ENCODE results near the gene TPPP2.

TPPP2 gene

DNA sequence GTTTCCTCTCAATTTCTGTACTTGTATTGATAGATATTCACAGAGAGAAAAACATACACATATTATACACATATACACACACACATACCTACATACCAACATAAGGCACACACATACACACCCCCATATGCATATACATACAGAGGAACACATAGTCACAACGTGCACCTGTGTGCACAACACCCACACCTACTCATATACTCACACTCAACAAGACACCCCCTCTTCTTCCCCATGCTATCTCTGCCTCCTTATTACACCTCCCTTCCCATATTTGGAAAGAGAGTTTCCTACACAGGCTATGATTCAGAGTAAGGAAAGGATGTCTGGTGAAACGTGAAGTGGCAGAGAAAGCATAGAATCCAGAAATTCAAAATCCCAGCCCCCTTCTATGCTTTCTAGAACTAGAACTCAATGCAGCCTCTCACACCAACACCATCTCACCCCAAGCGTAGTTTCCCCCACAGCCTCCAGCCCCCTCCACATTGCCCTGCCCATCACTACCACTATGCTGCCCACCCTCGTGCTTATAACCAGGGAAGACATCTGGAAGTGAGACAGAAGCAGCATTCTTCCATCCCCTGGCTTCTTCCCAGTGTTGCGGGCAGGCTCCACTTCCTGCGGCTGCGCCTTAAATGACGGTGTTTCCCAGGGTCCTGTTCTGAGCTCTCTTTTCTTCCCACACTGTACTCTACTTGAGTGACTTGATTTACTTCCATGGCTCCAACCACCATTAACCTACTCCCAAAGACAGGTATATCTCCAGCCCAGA, 30.0 kb downstream of the TPPP2 start:
- no peak for DNase-seq

DNA sequence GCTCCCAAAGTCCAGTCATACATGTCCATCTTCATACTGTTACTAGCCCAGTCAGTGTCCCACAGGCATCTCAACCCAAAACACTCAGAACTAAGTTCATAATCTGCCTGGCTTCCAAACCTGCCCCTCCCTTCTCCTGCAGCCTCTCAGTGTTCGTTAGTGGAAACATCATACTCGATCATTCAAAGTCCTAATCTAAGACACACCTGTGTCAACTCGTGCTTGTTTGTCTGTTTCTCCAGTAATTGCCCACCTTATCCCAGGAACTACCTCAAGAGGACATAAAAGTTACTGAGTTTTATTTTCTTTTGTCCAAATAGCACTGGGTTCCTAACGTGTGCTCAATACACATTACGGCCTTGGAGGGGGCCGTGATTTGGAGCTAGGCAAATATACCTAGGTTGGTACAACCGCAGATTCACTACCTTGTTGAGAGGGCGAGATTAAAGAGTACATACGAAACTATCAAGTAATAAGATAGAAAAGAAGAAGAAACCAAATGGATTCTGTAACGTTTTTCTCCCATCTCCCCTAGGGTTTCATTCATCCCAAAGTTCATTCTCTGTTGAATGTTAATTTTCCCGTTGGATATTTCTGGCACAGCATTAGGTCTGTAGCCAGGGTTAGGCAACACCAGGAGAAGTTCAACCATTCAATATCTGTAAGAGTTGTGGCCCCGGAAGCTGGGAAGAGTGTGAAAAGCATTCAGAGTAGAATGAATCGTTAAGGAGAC, 30.8 kb downstream of the TPPP2 start:
- DNase-seq, result no peak

DNA sequence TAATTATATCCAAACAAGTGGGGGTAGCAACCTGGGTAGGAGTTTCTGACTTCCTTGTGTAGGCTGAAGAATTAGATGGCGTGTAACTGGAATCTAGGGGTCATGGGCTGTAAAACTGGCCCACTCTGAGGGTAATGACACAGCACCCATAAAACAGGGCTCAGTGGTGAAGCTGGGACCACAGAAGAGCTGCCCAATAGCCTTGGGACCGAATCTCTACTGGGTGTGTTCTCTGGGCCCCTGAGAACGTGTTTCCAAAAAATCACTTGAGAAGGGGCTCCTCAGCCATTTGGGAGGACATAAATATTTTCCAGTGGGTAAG, 31.3 kb downstream of the TPPP2 start:
- no peak for DNase-seq

DNA sequence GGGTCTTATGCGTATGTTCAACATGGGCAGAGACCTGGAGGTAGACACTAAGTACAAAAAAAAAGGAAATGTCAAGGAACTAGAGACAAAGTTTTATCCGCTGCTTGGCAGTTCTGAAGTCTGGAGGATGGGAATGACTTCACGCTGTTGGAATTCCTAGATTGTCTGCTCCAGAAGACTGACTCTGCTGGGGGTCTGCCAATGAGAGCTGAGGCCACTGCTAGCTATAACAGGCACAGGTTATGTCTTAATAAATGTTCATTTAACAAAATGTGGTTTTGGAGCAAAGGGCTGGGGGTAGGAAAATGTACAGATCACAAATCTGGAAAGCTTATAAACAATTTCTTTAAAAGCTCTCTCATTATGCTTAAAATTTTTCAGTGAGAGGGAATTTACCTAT, 33.5 kb downstream of the TPPP2 start:
- DNase-seq, result no peak

DNA sequence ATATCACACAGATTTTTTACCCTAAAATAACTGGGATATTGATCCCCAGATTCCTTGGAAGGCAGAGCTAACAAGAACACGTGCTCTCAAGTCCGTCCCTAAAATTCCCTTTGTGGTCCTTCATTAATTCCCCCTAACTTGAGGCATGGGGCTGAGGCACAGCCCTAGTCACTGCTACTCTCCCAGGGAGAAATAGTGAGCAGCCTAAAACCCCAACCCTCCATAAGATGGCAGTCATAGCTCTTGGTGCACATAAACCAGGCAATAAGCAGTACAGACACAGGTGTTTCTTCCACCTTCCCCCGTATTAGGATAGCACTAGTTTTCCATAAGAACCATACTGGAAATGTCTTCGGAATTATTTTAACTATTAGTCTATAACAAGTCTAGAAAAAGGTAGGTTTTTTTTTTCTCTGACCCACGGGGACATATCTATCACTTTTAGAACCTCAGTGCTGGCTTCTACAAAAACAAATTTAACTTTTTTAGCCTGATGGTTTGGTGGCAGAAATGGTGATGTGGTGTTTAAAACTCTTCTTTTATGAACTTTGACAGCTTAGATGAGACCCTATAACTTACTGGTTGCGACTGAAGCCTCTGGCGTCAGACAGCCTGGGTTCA, 37.0 kb downstream of the TPPP2 start:
- DNase-seq, result peak; percentile 52 to 59

DNA sequence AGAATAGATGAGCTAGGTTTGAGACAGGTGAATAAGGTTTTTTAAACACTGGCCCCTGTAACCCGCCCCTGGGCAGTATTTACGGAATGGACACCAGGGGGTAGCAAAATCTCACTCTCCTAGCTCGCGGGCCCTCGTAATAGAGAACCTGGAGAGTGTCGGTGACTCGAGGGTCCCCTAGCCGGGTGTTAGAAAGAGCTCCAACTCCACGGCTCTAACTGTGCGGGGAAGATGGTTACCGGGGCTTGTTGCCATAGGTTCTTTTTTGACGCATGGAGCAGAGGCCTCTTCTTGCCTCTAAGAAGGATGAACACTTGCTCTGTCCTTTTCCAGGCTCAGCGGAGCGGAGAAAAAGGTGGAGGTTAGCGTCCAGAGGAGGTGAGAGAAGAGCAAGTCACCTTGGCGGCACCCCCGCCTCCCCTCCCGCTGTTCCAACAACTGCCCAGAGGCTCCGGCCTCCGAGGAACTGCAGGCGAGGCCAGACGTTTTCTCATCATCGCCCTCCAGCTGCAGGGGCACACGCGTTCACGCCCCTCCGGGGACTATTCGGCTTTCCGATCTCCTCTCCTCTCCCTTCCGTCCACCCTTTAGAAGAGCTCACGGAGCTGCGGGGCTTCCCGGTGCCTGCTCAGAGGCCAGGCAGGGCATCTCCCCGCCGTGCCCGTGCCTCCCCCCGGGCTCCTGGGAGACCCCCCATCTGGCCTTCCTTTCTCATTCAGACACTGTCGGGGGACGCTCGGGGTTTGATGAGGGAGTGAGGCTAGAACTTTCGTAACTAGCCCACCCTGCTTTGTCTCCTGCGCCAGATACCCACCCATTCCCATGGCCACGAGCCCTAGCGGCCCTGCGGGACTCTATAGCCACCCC, 38.7 kb downstream of the TPPP2 start:
- DNase-seq, result peak; percentile 82 to 92

DNA sequence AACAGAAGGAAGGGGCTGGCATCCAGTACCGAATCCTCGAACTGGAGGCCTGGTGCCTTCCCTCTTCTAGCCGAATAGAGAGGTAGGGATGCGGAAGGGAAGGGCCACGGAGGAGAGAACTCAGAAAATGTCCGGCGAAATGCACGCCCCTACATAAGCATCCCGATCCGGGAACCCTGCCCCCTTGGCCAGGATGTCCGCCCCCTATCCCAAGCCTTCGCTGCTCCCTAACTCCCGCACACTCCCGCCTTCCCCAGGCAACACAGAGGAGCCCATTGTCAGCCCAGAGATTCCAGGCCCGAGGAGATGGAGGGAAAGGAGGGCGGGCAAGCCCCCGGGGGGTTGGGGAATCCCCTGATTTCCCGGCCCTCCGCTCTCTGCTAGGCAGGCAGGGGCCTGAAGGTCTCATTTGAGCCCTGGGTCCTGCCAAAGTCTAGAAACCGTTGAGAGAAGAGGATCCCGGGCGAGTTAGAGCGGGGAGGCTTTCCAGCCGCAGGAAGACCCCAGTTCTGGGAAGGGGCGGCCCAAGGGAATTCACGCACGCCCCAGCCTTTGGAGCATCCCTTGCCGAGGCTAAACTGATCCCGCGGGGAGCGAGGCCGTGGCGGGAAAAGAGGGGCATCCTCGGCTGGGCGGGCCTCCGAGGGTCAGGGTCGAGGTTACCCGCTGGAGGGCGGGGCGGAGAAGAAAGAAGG, 39.5 kb downstream of the TPPP2 start:
- peak in 1 of 2 experiments; percentile 66 for DNase-seq

DNA sequence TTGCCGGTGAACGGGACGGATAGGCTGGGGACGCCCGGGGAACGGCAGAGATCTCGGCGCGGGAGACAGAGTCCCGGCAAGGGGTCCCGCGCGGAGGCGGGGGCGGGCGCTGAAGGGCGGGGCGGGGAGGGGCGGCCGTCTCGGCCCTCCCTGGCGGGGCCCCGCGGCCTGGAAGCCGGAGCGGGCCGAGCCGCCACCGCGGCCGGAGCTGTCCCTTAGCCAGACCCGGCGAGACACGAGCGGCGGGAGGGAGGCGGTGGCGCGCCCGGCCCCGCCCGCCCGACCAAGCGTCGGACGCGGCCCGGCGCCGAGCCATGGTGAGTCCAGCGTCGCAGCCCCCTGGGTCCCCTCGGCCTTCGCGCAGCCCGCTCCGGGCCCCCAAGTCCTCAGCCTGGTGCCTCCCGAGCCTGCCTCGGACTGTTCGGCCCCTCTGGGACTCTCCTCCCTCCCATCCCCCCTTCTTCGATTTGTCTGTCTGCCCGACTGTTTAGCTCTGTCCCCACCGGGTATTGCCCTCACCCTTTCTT, 40.1 kb downstream of the TPPP2 start, which contains the start of gene ARHGEF40:
Gene ARHGEF40 (plus strand): TSS at position 222 of the 527 bp plus-strand sequence. CDS start 93 bp downstream, at position 315.
- DNase-seq, result peak; percentile 35 to 66

DNA sequence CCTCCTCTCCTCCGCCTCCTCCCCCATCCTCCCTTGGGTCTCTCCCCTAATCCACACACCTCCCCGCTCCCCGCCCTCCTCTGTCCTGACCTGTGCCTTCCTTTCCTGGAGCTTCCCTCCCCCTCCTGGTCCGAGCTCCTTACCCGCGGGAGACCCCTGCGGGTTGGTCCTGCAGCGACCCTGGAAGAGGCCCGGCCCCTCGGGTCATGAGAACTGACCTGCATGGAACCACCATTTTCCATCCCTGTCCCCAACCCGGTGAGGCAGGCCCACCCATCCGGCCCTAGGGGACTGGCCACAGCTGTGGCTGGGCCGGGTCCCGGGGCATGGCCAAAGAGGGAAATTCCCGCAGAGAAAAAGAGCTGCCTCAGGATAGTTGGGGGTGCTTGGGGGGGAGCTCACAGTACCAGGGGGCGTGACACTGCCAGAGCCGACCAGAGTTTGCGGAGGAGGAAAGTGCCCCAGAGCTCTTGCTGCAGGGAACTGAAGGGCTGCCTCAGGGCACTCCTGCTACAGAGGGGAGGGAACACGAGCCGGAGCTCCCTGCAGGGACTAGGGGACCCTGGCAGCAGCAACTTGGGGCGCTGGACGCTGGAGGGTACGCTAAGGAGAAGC, 40.7 kb downstream of the TPPP2 start:
- peak in 1 of 2 experiments; percentile 59 for DNase-seq

DNA sequence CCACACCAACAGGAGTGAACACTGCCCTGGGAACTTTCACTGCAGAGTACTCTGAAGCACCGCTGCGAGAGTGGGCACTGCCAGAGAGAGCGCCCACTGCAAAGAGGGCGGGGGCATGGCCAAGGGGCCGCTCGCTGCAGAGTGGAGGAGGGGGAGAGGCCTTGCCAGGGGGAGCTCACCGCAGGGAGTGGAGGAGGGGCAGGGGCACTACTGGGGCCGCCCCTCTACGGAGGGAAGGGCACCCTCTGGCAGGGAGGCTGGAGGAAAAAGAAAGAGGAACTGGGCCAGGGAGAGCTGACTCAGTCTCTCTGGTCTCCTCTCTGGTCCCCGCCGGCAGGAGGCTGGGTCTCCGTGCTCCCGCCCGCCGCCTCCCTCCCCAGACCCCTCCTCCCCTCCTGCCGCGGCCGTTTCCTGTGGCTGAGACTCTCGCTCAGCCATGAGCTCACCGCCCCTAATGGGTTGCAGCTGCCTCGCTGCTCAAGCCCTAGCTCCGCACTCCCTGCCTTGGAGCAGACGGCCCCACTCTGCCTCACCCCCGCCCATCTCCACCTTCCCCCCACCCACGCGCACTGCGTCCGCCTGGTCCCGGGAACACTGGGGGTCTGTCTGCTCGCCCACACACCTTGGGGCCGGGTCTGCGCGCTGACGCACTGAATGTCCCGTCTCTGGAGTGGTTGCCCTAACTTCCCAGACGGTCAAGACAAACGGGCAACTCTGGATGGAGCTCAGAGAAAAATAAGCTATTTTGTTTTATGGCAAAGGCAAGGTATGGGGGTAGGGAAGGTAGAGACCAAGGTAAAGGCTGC, 41.4 kb downstream of the TPPP2 start:
- peak; percentile 47 to 78 for DNase-seq

DNA sequence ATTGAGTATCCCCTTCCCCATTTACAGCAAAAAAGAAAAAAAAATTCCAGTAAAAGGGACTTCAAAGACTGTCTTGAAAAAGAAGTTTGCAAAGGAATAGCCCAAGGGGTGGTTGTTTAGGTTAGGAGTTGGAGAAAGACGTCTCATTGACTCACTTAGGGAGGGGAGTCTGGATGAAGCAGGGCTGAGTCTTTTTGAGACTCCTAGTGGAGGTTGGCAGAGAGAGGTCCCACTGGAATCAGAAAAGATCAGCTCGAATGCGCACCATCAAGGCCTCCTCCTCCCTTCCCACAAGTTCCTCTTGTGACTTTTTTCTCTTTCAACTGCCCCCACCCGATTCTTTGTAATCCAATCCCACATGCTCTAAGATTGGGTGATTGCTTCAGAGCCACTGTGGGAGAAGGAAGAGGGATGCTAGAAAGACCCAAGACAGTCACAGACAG, 42.0 kb downstream of the TPPP2 start:
- DNase-seq, result no peak

DNA sequence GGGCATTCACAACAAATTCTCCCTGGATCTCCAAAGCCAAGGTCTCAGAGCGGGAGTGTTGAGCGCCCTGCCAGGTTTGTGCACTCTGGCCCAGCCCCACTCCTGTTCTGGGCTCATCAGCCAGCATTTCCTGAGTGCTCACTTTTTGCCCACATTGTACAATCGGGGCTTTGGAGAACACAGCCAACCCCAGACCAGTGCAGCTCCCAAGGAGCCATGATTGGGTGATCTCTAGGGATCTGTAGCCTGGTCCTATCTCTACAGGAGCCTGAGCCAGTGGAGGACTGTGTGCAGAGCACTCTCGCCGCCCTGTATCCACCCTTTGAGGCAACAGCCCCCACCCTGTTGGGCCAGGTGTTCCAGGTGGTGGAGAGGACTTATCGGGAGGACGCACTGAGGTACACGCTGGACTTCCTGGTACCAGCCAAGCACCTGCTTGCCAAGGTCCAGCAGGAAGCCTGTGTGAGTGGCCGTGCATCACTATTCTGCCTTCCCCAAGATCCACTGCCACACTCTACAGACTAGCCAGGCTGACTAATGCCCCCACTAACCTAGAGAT, 42.8 kb downstream of the TPPP2 start:
- no peak for DNase-seq

DNA sequence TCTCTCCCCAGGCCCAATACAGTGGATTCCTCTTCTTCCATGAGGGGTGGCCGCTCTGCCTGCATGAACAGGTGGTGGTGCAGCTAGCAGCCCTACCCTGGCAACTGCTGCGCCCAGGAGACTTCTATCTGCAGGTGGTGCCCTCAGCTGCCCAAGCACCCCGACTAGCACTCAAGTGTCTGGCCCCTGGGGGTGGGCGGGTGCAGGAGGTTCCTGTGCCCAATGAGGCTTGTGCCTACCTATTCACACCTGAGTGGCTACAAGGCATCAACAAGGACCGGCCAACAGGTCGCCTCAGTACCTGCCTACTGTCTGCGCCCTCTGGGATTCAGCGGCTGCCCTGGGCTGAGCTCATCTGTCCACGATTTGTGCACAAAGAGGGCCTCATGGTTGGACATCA, 43.9 kb downstream of the TPPP2 start:
- DNase-seq, result no peak

DNA sequence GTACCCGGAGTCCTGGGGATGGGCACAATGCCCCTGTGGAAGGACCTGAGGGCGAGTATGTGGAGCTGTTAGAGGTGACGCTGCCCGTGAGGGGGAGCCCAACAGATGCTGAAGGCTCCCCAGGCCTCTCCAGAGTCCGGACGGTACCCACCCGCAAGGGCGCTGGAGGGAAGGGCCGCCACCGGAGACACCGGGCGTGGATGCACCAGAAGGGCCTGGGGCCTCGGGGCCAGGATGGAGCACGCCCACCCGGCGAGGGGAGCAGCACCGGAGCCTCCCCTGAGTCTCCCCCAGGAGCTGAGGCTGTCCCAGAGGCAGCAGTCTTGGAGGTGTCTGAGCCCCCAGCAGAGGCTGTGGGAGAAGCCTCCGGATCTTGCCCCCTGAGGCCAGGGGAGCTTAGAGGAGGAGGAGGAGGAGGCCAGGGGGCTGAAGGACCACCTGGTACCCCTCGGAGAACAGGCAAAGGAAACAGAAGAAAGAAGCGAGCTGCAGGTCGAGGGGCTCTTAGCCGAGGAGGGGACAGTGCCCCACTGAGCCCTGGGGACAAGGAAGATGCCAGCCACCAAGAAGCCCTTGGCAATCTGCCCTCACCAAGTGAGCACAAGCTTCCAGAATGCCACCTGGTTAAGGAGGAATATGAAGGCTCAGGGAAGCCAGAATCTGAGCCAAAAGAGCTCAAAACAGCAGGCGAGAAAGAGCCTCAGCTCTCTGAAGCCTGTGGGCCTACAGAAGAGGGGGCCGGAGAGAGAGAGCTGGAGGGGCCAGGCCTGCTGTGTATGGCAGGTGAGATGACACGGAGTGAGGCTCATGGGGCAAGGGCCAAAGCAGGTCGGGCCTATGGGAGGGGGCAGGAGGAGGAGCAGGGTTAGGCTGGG, 44.6 kb downstream of the TPPP2 start:
- DNase-seq, result no peak

DNA sequence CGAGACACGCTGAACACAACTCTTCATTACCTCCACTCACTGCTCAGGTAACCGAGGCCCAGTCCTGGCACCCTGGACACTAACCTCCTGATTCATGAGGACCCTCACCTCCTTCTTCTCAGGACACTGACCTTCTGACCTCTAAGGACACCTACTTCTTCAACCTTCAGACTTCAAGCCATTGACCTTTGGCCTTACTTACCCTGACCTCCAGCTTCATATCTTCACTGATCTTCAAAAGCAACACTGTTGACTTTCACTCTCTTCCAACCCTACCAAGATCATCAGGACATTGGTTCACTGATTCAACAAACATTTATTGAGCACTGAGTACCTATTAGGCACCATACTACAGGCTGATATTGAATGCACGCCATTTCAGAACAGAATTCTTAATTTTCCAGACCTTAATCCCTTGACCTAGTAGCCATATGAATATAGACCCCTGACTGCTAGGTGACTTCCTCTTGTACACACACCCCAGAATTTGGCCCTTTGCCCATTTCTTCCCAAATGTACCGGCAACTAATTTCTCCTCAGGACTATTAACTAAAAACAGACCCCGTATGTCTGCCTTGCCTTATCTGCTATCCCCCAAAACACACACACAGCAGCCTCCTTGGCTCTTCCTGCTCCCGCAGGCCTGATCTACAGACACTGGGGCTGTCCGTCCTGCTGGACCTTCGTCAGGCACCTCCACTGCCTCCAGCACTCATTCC, 45.9 kb downstream of the TPPP2 start:
- no peak for DNase-seq

DNA sequence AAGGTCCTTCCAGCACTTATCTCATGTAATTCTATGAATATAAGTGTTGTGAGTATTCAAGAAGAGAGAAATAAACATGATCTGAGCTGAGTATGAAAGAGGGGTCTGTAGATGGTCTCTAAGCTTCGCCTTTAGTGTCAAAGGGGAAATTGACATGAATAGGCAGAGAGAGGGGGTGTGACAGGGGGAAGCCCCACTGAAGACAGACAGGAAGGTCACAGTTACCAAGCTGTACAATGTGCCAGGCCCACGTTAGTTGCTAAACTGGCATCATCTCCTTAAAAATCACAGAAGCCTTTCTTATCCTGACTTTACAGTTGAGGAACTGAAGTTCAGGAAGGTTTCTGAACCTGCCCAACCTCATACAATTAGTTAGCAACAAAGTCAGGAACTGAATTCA, 47.7 kb downstream of the TPPP2 start:
- DNase-seq, result no peak

DNA sequence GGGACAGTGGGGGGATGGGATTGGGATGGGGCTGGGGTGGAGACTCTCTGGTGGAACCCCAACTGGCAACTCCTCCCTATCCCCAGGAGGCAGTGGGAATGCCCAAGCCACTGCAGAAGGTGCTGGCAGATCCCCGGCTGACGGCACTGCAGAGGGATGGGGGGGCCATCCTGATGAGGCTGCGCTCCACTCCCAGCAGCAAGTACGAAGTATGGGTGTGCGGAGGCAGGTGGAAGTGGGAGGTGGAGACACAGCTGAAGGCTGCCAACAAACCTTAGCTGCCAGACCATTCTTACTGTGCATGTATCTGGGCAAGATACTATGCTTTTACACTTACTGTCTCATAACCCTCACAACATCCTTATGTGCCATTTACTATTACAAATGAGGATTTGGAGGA, 48.3 kb downstream of the TPPP2 start:
- no peak for DNase-seq

DNA sequence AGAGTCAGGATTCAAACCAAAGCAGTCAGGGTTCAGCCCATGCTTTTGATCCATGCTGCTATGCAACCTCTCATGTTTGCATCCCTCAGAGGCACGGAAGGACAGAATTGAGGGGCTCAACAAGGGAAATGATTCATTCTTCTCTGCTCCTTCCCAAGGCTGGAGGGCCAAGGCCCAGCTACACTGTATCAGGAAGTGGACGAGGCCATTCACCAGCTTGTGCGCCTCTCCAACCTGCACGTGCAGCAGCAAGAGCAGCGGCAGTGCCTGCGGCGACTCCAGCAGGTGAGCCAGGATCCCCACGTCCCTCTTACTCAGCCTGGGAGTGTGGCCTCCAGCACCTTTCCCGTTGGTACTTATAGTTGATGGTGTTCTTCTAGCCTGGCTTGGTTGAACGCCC, 48.7 kb downstream of the TPPP2 start:
- no peak for DNase-seq

Data from NCI-H524 (cell line).